H1 (cell line): ENCODE results near the gene CTPS1. TPM values are rescaled to one million over a fixed set of nuclear protein-coding genes. Genes with fewer than 3 reads are reported as not detected.
A peak's percentile ranks its signal among the peaks of the same experiment; 100 is the strongest.

ENCODE experiments used
- CTCF ChIA-PET: fragments of 300-600 bp; sonication (Branson Sonifier 250); formaldehyde crosslinking; loops from one replicate; lab custom pipeline; 2021; ENCODE audit not compliant: partially characterized antibody; lab: Charles Lee
- POLR2A ChIA-PET: fragments of 300-600 bp; sonication (Branson Sonifier 250); formaldehyde crosslinking; loops from one replicate; lab custom pipeline; 2021; ENCODE audit warnings: inconsistent platforms; ENCODE audit not compliant: partially characterized antibody; lab: Charles Lee
- DNase-seq, 2 experiments: peaks; one replicate each; pipeline versions ENCODE4 v3.0.0 to v3.0.0-alpha.2; 2010 to 2022; ENCODE audit warnings: low spot score in 2 of 2, low read depth in 1 of 2, mixed read lengths in 1 of 2
- FAIRE-seq: peaks from 2 replicates; lab custom pipeline; 2011; peaks lifted over from hg19 to GRCh38; lab: Jason Lieb, UNC
- H2AFZ ChIP-seq: 2 replicates; pipeline ENCODE4 v1.8.1; 2012; ENCODE audit warnings: low read length, inconsistent platforms
- H2AK5ac ChIP-seq: 2 replicates; pipeline ENCODE4 v1.6.1; 2013; ENCODE audit warnings: low read depth, low read length
- H2BK120ac ChIP-seq: replicated peaks from 2 replicates; pipeline ENCODE3; 2013; ENCODE audit warnings: low read depth, low read length, inconsistent platforms
- H2BK12ac ChIP-seq: 2 replicates; pipeline ENCODE4 v1.6.1; 2013; ENCODE audit warnings: low read depth, low read length
- H2BK15ac ChIP-seq: 2 replicates; pipeline ENCODE4 v1.6.1; 2013; ENCODE audit warnings: low read length
- H2BK20ac ChIP-seq: 2 replicates; pipeline ENCODE4 v1.6.1; 2013; ENCODE audit warnings: low read length
- H2BK5ac ChIP-seq: 2 replicates; pipeline ENCODE4 v1.6.1; 2013; ENCODE audit warnings: low read depth, low read length
- H3K14ac ChIP-seq: 2 replicates; pipeline ENCODE4 v1.6.1; 2013; ENCODE audit warnings: inconsistent platforms; ENCODE audit not compliant: insufficient read length
- H3K18ac ChIP-seq: 2 replicates; pipeline ENCODE4 v1.6.1; 2013; ENCODE audit warnings: low read length; ENCODE audit errors: extremely low read depth
- H3K23ac ChIP-seq: 2 replicates; pipeline ENCODE4 v1.6.1; 2013; ENCODE audit warnings: inconsistent platforms; ENCODE audit not compliant: insufficient read length
- H3K23me2 ChIP-seq: 2 replicates; pipeline ENCODE4 v1.6.1; 2013; ENCODE audit warnings: low read depth, low read length
- H3K27ac ChIP-seq: 2 replicates; pipeline ENCODE4 v1.6.1; 2011; ENCODE audit warnings: low read depth, low read length, inconsistent platforms
- H3K27me3 ChIP-seq, 4 experiments: replicated peaks in 1 of 4; 1 replicate in 1 of 4; 2 replicates in 3 of 4; pipeline versions ENCODE4 v1.6.1 to v1.8.1; 2011 to 2013; ENCODE audit warnings: low read length in 3 of 4, mild to moderate bottlenecking in 3 of 4, inconsistent platforms in 2 of 4, mixed read lengths in 2 of 4, moderate library complexity in 1 of 4; ENCODE audit not compliant: control insufficient read depth in 3 of 4, insufficient read depth in 3 of 4; ENCODE audit errors: extremely low read depth in 1 of 4
- H3K36me3 ChIP-seq, 4 experiments: 2 replicates each; pipeline versions ENCODE4 v1.6.1 to v1.8.1; 2011 to 2013; ENCODE audit warnings: mild to moderate bottlenecking in 4 of 4, low read length in 3 of 4, moderate library complexity in 2 of 4, control low read depth in 1 of 4, inconsistent platforms in 1 of 4; ENCODE audit not compliant: insufficient read depth in 4 of 4, control insufficient read depth in 2 of 4
- H3K4ac ChIP-seq: replicated peaks from 2 replicates; pipeline ENCODE3; 2013; ENCODE audit warnings: low read length, low read depth, mixed read lengths, inconsistent platforms; ENCODE audit not compliant: insufficient read length
- H3K4me1 ChIP-seq, 4 experiments: replicated peaks in 1 of 4; 1 replicate in 1 of 4; 2 replicates in 3 of 4; pipeline versions ENCODE4 v1.6.1 to v1.8.1; 2011 to 2013; ENCODE audit warnings: low read length in 3 of 4, inconsistent platforms in 2 of 4, mixed read lengths in 1 of 4; ENCODE audit not compliant: insufficient read depth in 4 of 4, control insufficient read depth in 3 of 4
- H3K4me2 ChIP-seq, 2 experiments: 2 replicates each; pipeline versions ENCODE4 v1.6.1 to v1.8.1; 2011 to 2013; ENCODE audit warnings: low read depth in 2 of 2, low read length in 2 of 2, control low read depth in 1 of 2, inconsistent platforms in 1 of 2, mild to moderate bottlenecking in 1 of 2; ENCODE audit not compliant: insufficient read depth in 1 of 2
- H3K4me3 ChIP-seq, 4 experiments: fragments of 200-600, 300-600 bp in 1 of 4; sonication (generic), shearing (Covaris generic), sonication (Bioruptor Twin) in 1 of 4; 2 replicates each; pipeline versions ENCODE4 v1.5.1 to v1.8.1; 2011 to 2016; ENCODE audit warnings: low read length in 4 of 4, low read depth in 3 of 4, control low read depth in 2 of 4, inconsistent platforms in 2 of 4, mild to moderate bottlenecking in 2 of 4, mixed read lengths in 1 of 4, moderate library complexity in 1 of 4; ENCODE audit not compliant: insufficient read depth in 2 of 4; ENCODE audit errors: extremely low read depth in 1 of 4
- H3K56ac ChIP-seq: replicated peaks from 2 replicates; pipeline ENCODE3; 2013; ENCODE audit warnings: low read depth, mild to moderate bottlenecking, mixed read lengths, low read length, inconsistent platforms; ENCODE audit not compliant: insufficient read length
- H3K79me1 ChIP-seq: 2 replicates; pipeline ENCODE4 v1.6.1; 2013; ENCODE audit warnings: low read depth, low read length, control low read depth
- H3K79me2 ChIP-seq, 2 experiments: 2 replicates each; pipeline versions ENCODE4 v1.6.1 to v1.8.1; 2012 to 2013; ENCODE audit warnings: low read length in 2 of 2, mild to moderate bottlenecking in 2 of 2, inconsistent platforms in 1 of 2; ENCODE audit not compliant: insufficient read depth in 2 of 2, control insufficient read depth in 1 of 2
- H3K9ac ChIP-seq, 4 experiments: replicated peaks in 1 of 4; 1 replicate in 1 of 4; 2 replicates in 3 of 4; pipeline versions ENCODE4 v1.6.1 to v1.8.1; 2011 to 2013; ENCODE audit warnings: low read depth in 3 of 4, low read length in 3 of 4, control low read depth in 2 of 4, mild to moderate bottlenecking in 2 of 4, moderate library complexity in 2 of 4, inconsistent platforms in 1 of 4; ENCODE audit errors: extremely low read depth in 1 of 4
- H3K9me3 ChIP-seq, 2 experiments: 2 replicates each; pipeline versions ENCODE4 v1.6.1 to v1.8.1; 2012 to 2013; ENCODE audit warnings: mild to moderate bottlenecking in 2 of 2, moderate library complexity in 2 of 2, control low read depth in 1 of 2, inconsistent platforms in 1 of 2, low read depth in 1 of 2, low read length in 1 of 2, mixed read lengths in 1 of 2; ENCODE audit not compliant: insufficient read depth in 2 of 2
- H4K20me1 ChIP-seq, 2 experiments: replicated peaks in 1 of 2; 2 replicates each; pipeline versions ENCODE3 to v1.8.1; 2011 to 2013; ENCODE audit warnings: inconsistent platforms in 2 of 2, low read length in 2 of 2, mild to moderate bottlenecking in 1 of 2; ENCODE audit not compliant: insufficient read depth in 2 of 2, control insufficient read depth in 1 of 2
- H4K5ac ChIP-seq: 2 replicates; pipeline ENCODE4 v1.6.1; 2013; ENCODE audit warnings: low read length, low read depth, mixed read lengths, inconsistent platforms; ENCODE audit not compliant: insufficient read length
- H4K8ac ChIP-seq: 2 replicates; pipeline ENCODE4 v1.8.0; 2013; ENCODE audit warnings: mild to moderate bottlenecking, moderate library complexity, low read length, inconsistent platforms; ENCODE audit not compliant: insufficient read depth; ENCODE audit errors: extremely low read depth
- H4K91ac ChIP-seq: replicated peaks from 2 replicates; pipeline ENCODE3; 2013; ENCODE audit warnings: low read length, mixed read lengths, inconsistent platforms; ENCODE audit not compliant: insufficient read length
- ASH2L ChIP-seq: fragments of 200-600, 300-600 bp; sonication (generic); IDR thresholded peaks from one replicate; pipeline ENCODE4 v1.7.1; 2017; ENCODE audit warnings: low read length
- ATF3 ChIP-seq: IDR thresholded peaks from 2 replicates; pipeline ENCODE4 v1.6.1; 2011; ENCODE audit warnings: low read depth, mild to moderate bottlenecking, low read length; ENCODE audit not compliant: insufficient read depth
- BRCA1 ChIP-seq: IDR thresholded peaks from 2 replicates; pipeline ENCODE4 v1.6.1; 2012; ENCODE audit warnings: low read depth, low read length, improper control_type of control experiment
- FOSL1 ChIP-seq: IDR thresholded peaks from 2 replicates; pipeline ENCODE4 v1.6.1; 2011; ENCODE audit warnings: mild to moderate bottlenecking, low read depth, low read length, moderate library complexity; ENCODE audit not compliant: insufficient read depth
- GABPA ChIP-seq: IDR thresholded peaks from 2 replicates; pipeline ENCODE4 v1.6.1; 2011; ENCODE audit warnings: mild to moderate bottlenecking, low read length, moderate library complexity, borderline replicate concordance; ENCODE audit not compliant: insufficient read depth
- GTF2F1 ChIP-seq: IDR thresholded peaks from 2 replicates; pipeline ENCODE4 v1.6.1; 2012; ENCODE audit warnings: low read depth, low read length, improper control_type of control experiment, borderline replicate concordance
- SAP30 ChIP-seq: fragments of 300-600 bp; sonication (generic); IDR thresholded peaks from 2 replicates; pipeline ENCODE4 v1.7.1; 2012; ENCODE audit warnings: low read length, moderate library complexity, mild to moderate bottlenecking, inconsistent platforms; ENCODE audit not compliant: insufficient read depth, insufficient replicate concordance
- ZNF274 ChIP-seq: IDR thresholded peaks from 2 replicates; pipeline ENCODE4 v1.7.0; 2012; ENCODE audit warnings: low read length, borderline replicate concordance; ENCODE audit errors: extremely low read depth
- WGBS, 2 experiments: shearing (Covaris generic) in 1 of 2; methylation state at CpG; one replicate each; pipeline versions ENCODE4 v1.1.6 to v1.1.7; 2013 to 2015; ENCODE audit warnings: low lambda C conversion rate in 2 of 2, mixed read lengths in 2 of 2, inconsistent platforms in 1 of 2, low coverage in 1 of 2, missing lambda C conversion rate in 1 of 2; ENCODE audit not compliant: insufficient replicate concordance in 2 of 2, insufficient coverage in 1 of 2, insufficient read length in 1 of 2; ENCODE audit errors: extremely low coverage in 1 of 2, missing lambda C conversion rate in 1 of 2; 5-methylcytosine and 5-hydroxymethylcytosine counted together
- polyA plus RNA-seq, 7 experiments: library from polyadenylated mRNA; depleted of rRNA in 3 of 7; stranded (reverse) in 5 of 7; unstranded in 2 of 7; fragments of >200 nt in 5 of 7; fragments of 200-250 nt in 2 of 7; gene quantifications; 1 replicate in 5 of 7; 2 replicates in 1 of 7; 4 replicates in 1 of 7; pipeline versions ENCODE4 v1.2.1 to v1.2.3, GENCODE V29; 2011 to 2013; ENCODE audit warnings: missing spikeins in 2 of 7, mixed read lengths in 2 of 7
- total RNA-seq: library from RNA; stranded (reverse); fragmentation: NEBNext Ultra II Directional; extraction: Animal tissue kit (Norgen Biotek cat#: 25700); gene quantifications from 2 replicates; pipeline ENCODE4 v1.2.1, GENCODE V29; 2021

CTPS1 gene
- total and polyA plus RNA-seq, 2 of the 8 experiments (the other 6 are each of a cell fraction or from before 2014, with no cell fraction given), result 35.5 to 103 TPM

- Histone ChIP-seq H2BK15ac (no peak overlapping the region; the same call in 1 of the 2 replicates), H3K79me1 (no peaks in the 10 kb centered on the region), H3K4me2 (no peak overlapping the region), H4K5ac (no peak overlapping the region), H3K23me2 (no peaks in the 10 kb centered on the region), H2AFZ (peak overlapping the region; percentile 89), H3K27ac (no peak overlapping the region), H2BK20ac (peak overlapping the region; percentile 18; the same call in 1 of the 2 replicates), H3K23ac (no peak overlapping the region), H2AK5ac (no peak overlapping the region), H3K9me3 (no peaks in the 10 kb centered on the region), H4K20me1 (no peaks in the 10 kb centered on the region), H3K36me3 (no peaks in the 10 kb centered on the region), H3K14ac (no peak overlapping the region), H3K4me3 (no peak overlapping the region), H4K8ac (no peak overlapping the region), H3K4ac (no peak overlapping the region), H2BK12ac (no peak overlapping the region), H3K56ac (no peak overlapping the region), H3K9ac (no peak overlapping the region), H4K91ac (no peak overlapping the region), H2BK120ac (no peak overlapping the region), H3K4me1 (peaks cover 0 to 3% (median 0%) of the 10 kb centered on the region in 4 experiments; a peak in 3 of 7 replicates), H2BK5ac (no peak overlapping the region; the same call in 1 of the 2 replicates), H3K18ac (no peak overlapping the region), H3K79me2 (no peaks in the 10 kb centered on the region), H3K27me3 (no peaks in the 10 kb centered on the region)
- POLR2A ChIA-PET, result interaction anchor here (1.3 to 1.7 kb wide), 2 partner anchors 10 to 14 kb away, joined by 5 to 8 read pairs; partner anchors contain the start of gene CTPS1
- DNase-seq (no peak), FAIRE-seq (no peak)
- WGBS, 2 experiments, result 65% methylated on average over 10 of the region's 10 CpGs; no CpG with 5 or more reads in 1 of the 2 experiments
- no peak for TF ChIP-seq FOSL1
- TF ChIP-seq ASH2L, result no peak
- TF ChIP-seq GTF2F1, result no peak
- TF ChIP-seq SAP30, result no peak
- TF ChIP-seq ATF3, result no peak
- TF ChIP-seq BRCA1, result no peak
- no peak for TF ChIP-seq GABPA
- TF ChIP-seq ZNF274, result no peak
- CTCF ChIA-PET, result interaction anchor here (0.9 to 4.3 kb wide), 5 partner anchors 14 to 157 kb away, joined by 3 to 30 read pairs (median 8); partner anchors contain the start of gene CTPS1
Observed at GRCh38 chr1:40965531-40965930, 14.0 kb upstream of the CTPS1 start.
